Stimulated activated naive CD8-positive, alpha-beta T cell treated with anti-CD3 and anti-CD28 coated beads, Interleukin-15, amount 100 ng/mL, for 72 hours (primary cell): ENCODE measurements around the gene SLC37A2.

Experiments used
- ATAC-seq: fragments of 150-1000 bp; cut with Tn5 transposase; 2 replicates; pipeline ENCODE4 v1.10.0; 2021; ENCODE audit warnings: mild to moderate bottlenecking, moderate library complexity
- DNase-seq, 2 donors: peaks; one replicate each; pipeline ENCODE4 v3.0.0; 2021 to 2022
- H3K27ac Mint-ChIP-seq, 2 donors: one replicate each; pipeline ENCODE4 v1.8.0; 2022; ENCODE audit warnings: mild to moderate bottlenecking in 2 of 2, mixed read lengths in 2 of 2, moderate library complexity in 2 of 2
- H3K27me3 Mint-ChIP-seq: one replicate; pipeline ENCODE4 v1.8.0; 2022; ENCODE audit warnings: mixed read lengths
- H3K4me1 Mint-ChIP-seq: one replicate; pipeline ENCODE4 v1.8.0; 2022; ENCODE audit warnings: mild to moderate bottlenecking, mixed read lengths
- H3K4me3 Mint-ChIP-seq, 2 donors: one replicate each; pipeline ENCODE4 v1.8.0; 2022; ENCODE audit warnings: mild to moderate bottlenecking in 2 of 2, mixed read lengths in 2 of 2, moderate library complexity in 1 of 2
- H3K9me3 Mint-ChIP-seq, 2 donors: one replicate each; pipeline ENCODE4 v1.8.0; 2022; ENCODE audit warnings: mixed read lengths in 2 of 2

The SLC37A2 gene

DNA sequence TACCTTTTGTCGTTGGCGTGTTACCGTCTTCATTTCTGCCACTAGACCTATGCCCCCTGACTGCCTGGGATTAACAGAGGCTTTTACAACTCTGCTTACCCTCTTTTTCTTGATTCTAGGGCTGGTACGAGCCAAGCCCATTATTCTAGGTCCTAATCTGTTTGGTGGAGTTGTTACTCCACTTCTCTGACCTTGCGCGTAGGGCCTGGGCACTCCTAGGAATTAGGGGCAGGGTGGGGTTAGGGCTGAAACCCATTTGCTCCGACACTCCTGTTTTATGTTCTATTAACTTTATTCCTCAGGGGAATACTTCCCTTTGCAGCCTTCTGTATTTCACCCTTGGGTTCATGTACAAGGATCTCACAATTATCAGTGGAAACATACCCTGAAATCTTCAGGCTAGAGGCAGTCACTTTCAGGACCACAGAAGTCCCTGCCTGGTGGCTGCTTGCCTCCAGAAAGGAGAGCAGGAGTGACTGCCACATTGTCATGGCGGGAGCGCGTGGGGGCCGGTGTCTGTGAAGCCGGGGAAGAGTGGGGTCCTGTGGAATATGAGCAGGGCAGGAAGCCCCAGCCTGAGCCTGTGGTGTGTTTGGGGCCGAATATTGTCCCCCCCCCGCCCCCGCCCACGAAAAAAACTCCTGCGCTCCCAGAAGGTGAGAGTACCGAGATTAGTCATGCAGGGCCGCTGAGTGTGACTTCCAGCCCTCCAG is 731 bp upstream of the SLC37A2 start:
- H3K4me3 Mint-ChIP-seq: peak overlapping the region; percentile 80 to 85
- H3K4me1 Mint-ChIP-seq: peaks cover 24% of the 10 kb centered on the region
- no peak for DNase-seq
- ATAC-seq: peak; percentile 24
- H3K27me3 Mint-ChIP-seq: peaks cover 66% of the 10 kb centered on the region
- no peaks in the 10 kb centered on the region for H3K9me3 Mint-ChIP-seq
- peak overlapping the region in 1 of 2 donors; percentile 61 for H3K27ac Mint-ChIP-seq

DNA sequence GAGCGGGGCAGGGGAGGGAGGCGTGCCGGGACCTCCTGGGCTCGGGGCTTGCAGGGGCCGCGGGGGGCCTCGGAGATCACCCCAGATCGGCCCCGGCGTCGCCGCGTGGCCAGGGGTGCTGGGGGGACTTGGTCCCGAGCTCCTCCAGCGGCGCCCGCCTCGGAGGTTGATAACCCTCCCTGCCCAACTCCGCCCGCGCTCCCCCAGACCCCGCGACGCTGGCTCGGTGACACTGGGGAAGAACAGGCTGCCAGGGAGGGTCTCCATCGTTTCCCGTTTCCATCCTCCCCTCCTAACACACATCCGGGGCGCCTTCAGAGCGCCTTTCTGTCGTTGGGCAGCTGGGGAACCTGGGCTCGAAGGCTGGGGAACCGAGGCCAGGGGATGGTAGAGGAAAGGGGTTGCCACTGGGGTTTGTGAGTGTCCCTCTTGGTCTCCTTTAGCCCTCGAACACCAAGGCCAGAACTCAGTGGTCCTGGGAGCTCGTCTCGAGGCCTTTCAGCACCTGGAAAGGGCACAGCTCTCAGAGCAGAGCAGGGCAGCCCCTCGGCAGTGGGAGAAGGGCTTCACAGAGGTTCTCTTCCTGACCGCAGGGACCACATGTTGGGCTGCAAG is 431 bp downstream of the SLC37A2 start:
- Mint-ChIP-seq H3K27me3 (peaks cover 75% of the 10 kb centered on the region), H3K9me3 (no peaks in the 10 kb centered on the region), H3K4me3 (peak overlapping the region; percentile 64 to 85), H3K27ac (peak overlapping the region in 1 of 2 donors; percentile 19), H3K4me1 (peaks cover 24% of the 10 kb centered on the region)
- DNase-seq: peak in 1 of 2 donors; percentile 15
- no peak for ATAC-seq

DNA sequence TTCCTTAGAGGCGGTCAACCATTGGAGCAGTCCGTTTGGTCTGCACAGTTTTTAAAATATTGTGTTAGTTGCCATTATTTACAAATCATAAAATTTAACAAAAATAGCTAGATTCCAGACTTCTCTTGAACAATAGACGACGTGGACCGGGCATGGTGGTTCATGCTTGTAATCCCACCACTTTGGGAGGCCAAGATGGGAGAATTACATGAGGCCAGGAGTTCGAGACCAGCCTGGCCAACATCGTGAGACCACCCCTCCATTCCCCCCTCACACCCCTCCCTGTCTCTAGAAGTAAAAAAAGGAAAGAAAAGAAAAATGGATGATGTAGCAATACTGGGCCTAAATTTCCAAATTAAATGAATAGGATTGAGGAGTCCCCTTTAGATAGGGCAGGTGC is 965 bp downstream of the SLC37A2 start:
- Mint-ChIP-seq H3K4me1 (peaks cover 24% of the 10 kb centered on the region), H3K9me3 (no peaks in the 10 kb centered on the region), H3K27ac (no peak overlapping the region), H3K4me3 (peak overlapping the region in 1 of 2 donors; percentile 76), H3K27me3 (peaks cover 76% of the 10 kb centered on the region)
- DNase-seq (no peak), ATAC-seq (no peak)

DNA sequence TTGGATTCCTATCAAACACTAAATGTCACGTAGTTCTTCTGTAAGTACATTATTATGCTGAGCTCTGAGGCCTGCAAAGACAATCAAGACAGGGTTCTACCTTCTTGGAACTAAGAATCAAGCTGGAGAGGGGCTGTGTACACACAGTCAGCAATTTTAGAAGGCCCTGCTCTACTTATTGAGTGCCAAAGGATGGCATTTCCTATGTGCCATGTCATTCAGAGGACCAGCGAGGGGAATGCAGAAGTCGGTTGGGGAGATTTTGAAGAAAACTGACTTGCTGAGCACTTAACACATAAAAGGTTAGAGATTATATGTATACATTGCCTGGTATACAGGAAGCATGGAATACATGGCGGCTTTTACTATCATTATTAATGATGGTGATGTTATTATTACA is 5.3 kb downstream of the SLC37A2 start:
- peaks cover 64% of the 10 kb centered on the region for H3K27me3 Mint-ChIP-seq
- H3K4me1 Mint-ChIP-seq: peaks cover 32% of the 10 kb centered on the region

DNA sequence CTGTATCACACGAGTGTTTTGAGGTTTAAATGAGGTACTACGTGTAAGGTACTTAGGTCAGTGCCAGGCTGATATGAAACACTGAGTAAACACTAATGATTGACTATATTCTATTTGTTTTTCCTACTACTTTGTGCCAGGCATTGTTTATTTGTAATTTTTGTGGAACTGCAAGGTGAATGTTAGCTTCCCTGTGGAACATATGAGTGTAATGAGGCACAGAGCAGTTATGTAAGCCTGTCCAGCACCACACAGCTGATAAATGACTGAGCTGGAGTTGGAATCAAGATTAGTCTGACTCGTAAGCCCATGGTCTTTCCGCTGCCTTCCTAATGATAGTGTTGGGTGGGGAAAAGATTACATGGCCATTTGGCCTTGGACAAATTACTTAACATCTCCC is 5.9 kb downstream of the SLC37A2 start:
- H3K4me3 Mint-ChIP-seq: no peak overlapping the region
- H3K4me1 Mint-ChIP-seq: peaks cover 29% of the 10 kb centered on the region

More for the DNA sequence above, 5.3 kb downstream of the SLC37A2 start:
- H3K9me3 Mint-ChIP-seq: no peaks in the 10 kb centered on the region
- ATAC-seq: no peak
- H3K4me3 Mint-ChIP-seq: no peak overlapping the region
- DNase-seq: no peak
- H3K27ac Mint-ChIP-seq: no peak overlapping the region

DNA sequence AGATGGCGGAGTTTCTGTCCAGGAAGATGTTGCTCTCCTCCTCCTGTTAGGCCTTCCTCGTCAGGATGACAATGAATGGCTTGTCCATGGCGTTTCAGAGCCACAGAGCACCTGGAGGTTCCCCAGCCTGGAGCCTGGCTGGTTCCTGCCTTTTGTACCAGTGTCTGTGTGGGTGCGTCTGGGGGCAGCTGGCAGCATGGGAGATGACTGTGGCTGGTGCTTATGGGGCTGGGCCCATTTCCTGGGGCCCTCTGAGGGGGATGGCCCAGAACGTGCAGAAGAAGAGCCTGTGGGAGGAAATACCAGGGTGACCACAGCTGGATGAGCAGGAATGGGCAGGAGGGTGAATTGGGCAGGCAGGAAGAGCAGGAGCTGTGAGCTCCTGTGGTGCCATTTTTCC is 6.7 kb downstream of the SLC37A2 start:
- Mint-ChIP-seq H3K27me3 (peaks cover 58% of the 10 kb centered on the region), H3K4me1 (peaks cover 29% of the 10 kb centered on the region), H3K9me3 (no peaks in the 10 kb centered on the region), H3K4me3 (peak overlapping the region in 1 of 2 donors; percentile 8), H3K27ac (no peak overlapping the region)
- no peak for ATAC-seq
- no peak for DNase-seq

More for the DNA sequence above, 5.9 kb downstream of the SLC37A2 start:
- no peak for ATAC-seq
- Mint-ChIP-seq H3K27me3 (peaks cover 61% of the 10 kb centered on the region), H3K27ac (no peak overlapping the region), H3K9me3 (no peaks in the 10 kb centered on the region)
- DNase-seq: no peak

DNA sequence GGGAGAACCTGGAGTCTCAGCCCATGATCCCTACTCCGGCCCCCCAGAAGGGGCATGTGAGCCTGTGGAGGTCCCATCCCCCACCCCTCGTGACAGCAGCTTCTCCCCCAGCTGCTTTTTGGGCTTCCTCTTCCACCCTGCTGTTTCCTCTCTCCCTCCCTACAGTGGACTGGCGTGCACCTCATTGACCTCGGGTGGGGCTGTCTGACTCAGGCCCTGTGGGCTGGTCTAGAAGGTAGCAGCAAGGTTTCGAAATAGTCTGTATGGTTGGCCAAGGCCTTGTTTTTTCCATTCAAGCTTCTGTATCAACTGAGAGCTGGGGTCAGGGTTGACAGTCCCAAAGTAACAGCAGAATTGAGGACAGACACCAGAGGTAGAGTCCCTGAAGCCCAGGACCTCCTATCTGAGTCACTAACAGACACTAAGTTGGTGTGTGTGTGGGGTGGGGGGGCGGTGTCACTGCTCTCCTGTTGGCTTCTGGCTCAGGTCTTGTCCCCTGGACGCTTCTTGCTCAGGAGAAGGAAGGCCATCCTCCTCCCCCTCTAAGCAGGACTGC is 7.7 kb downstream of the SLC37A2 start:
- peak overlapping the region in 1 of 2 donors; percentile 15 for H3K4me3 Mint-ChIP-seq
- peaks cover 29% of the 10 kb centered on the region for H3K4me1 Mint-ChIP-seq
- DNase-seq: peak in 1 of 2 donors; percentile 27
- H3K9me3 Mint-ChIP-seq: no peaks in the 10 kb centered on the region
- H3K27me3 Mint-ChIP-seq: peaks cover 49% of the 10 kb centered on the region
- peak; percentile 83 for ATAC-seq
- peak overlapping the region in 1 of 2 donors; percentile 34 for H3K27ac Mint-ChIP-seq

DNA sequence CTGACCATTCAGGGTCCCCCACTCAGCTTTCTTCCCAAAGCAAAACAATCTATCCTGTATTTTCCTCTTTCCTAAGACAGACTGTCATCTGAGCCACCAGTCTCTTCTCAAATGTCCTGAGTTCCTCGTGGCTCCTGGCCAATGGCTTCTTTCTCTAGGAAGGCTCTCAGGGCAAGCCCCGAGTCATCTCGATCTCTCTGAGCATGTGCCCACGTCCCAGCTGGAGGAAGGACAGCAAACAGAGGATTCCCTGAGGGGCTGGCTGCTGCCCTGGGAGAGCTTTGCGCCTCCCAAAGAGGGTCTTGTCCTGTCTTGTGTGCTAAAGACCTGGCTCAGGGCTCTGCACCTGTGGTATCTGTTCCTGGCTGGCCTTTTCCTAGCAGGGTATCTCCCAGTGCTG is 8.3 kb downstream of the SLC37A2 start:
- Mint-ChIP-seq H3K9me3 (no peaks in the 10 kb centered on the region), H3K27me3 (peaks cover 42% of the 10 kb centered on the region), H3K4me3 (no peak overlapping the region), H3K27ac (peak overlapping the region in 1 of 2 donors; percentile 34), H3K4me1 (peaks cover 29% of the 10 kb centered on the region)
- DNase-seq (no peak), ATAC-seq (no peak)

DNA sequence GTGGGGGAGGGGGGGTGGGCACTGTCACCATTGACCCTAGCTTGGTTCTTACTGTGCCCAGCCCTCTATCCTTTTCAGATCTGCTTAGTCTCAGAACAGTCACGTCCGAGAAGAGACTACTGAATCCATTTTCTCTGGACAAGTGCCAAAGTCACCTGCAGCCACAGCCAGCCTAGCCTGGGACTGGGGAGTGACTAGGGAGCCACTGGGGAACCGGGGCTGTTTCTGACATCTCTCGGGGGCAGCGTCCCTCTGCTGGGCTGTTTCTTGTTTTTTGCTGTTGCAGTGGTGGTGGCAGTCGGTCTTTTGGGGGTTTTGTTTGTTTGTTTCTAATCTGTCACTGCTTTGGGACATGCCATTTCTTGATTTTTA is 8.7 kb downstream of the SLC37A2 start:
- no peak for DNase-seq
- no peak overlapping the region for H3K27ac Mint-ChIP-seq
- H3K4me3 Mint-ChIP-seq: no peak overlapping the region
- ATAC-seq: no peak
- peaks cover 39% of the 10 kb centered on the region for H3K27me3 Mint-ChIP-seq
- peaks cover 29% of the 10 kb centered on the region for H3K4me1 Mint-ChIP-seq
- H3K9me3 Mint-ChIP-seq: no peaks in the 10 kb centered on the region

DNA sequence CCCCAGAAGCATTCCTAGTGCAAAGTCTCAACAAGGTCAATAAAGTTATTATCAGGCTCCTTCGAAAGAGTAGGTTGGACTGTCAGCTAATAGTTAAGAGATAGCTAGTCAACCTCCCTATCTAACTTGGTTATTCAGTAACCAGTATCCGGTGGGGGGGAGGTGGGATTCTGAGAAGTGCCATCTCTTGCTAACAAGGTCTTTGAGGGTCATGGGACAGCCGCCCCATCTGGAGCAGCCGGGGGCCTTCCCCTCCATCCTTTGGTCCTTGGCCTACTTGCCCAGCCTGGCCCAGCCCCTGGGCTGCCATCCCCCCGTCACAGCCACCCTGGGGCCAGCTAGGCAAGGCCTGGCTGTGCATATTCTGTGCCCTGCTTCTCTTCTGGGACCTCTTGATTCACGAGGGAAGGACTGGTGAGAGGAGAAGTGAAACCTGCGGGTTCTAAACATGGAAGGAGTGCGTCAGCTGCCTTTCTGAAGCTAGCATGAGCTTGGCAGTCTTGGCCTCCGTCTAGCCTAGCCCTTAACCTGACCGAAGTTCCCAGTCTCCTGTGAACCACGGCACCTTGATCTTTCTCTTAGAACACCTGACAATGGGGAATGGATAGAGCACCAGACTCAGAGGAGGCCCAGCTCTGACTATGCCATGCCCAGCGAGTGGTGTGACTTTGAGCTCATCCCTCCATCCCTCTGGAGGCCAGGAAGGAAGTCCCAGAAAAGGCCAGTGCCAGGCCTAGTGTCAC is 9.3 kb downstream of the SLC37A2 start:
- Mint-ChIP-seq H3K4me1 (peaks cover 29% of the 10 kb centered on the region), H3K9me3 (no peaks in the 10 kb centered on the region), H3K27ac (no peak overlapping the region), H3K4me3 (no peak overlapping the region), H3K27me3 (peaks cover 39% of the 10 kb centered on the region)
- DNase-seq (no peak), ATAC-seq (no peak)

DNA sequence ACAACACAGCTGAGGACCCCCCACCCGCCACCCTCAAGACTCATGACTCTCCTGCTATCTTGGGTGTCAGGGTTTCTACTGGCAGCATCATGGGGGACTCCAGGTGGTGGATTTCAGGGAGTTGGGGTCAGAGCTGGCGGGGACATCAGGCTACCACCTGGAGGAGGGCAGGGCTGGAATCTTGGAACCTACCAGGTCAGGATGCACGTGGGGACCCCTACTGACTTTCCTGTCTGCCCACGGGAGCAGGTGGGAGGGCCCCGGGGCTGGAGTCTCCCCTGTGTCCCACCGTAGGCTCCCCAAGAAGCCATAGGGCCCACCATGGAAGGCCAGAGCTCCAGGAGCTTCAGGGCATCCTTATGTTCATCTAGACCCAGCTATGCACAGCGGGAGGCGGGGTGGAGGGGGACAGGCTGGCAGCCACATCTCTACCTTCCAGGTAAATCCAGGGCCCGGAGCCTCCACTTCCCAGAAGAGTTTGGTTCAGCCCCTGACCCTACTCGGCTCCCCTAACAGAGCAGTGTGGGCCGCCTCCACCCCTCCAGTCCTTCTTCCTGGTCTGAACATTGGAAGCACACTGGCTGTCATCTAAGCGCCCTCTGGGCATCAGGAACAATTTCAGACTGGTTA is 10.0 kb downstream of the SLC37A2 start:
- DNase-seq (no peak), ATAC-seq (no peak)
- H3K27ac Mint-ChIP-seq: no peak overlapping the region
- peaks cover 29% of the 10 kb centered on the region for H3K4me1 Mint-ChIP-seq
- H3K27me3 Mint-ChIP-seq: peaks cover 35% of the 10 kb centered on the region
- no peaks in the 10 kb centered on the region for H3K9me3 Mint-ChIP-seq
- no peak overlapping the region for H3K4me3 Mint-ChIP-seq

DNA sequence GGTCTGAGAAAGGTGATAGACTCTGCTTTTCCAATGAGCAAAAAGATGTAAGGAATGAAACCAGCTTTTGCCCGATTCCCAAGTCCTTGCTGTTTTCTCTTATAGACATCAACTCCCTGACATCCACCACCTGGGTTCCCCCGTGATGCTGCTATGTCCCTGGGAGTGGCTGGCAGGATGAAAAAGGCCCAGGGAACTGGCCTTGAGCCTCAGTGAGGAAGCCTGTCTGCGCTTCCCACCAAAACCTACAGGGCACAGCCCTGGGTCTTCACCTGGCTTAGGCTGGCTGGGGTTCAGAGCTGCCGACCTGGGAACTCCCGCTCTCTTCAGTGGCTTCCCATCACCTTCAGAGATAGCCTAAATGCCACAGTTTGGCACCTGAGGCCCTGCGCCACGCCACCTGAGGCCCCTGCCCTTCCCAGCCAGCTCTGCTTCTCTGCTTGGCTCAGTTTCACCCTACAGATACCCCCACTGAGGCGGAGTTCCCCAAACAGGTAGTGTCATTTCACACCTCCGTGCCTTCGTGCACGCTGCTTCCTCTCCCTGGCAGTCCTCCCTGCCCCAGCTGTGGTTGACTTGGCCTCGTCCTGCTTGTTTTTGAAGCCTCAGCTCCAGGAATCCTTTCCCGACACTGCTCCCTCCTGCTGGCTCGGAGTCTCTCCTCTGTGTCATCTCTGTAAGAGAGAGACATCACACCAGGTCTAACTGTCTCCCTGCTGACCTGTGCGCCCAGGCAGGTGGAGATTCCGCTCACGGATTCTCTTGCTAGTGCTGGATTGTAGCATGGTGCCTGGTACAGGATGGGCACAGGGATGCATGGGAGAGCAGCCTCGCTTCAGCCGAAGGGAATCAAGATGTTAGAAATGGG is 10.7 kb downstream of the SLC37A2 start:
- H3K4me1 Mint-ChIP-seq: peaks cover 29% of the 10 kb centered on the region
- DNase-seq (no peak), ATAC-seq (no peak)
- H3K27ac Mint-ChIP-seq: peak overlapping the region in 1 of 2 donors; percentile 87
- H3K9me3 Mint-ChIP-seq: no peaks in the 10 kb centered on the region
- H3K27me3 Mint-ChIP-seq: peaks cover 30% of the 10 kb centered on the region
- no peak overlapping the region for H3K4me3 Mint-ChIP-seq

DNA sequence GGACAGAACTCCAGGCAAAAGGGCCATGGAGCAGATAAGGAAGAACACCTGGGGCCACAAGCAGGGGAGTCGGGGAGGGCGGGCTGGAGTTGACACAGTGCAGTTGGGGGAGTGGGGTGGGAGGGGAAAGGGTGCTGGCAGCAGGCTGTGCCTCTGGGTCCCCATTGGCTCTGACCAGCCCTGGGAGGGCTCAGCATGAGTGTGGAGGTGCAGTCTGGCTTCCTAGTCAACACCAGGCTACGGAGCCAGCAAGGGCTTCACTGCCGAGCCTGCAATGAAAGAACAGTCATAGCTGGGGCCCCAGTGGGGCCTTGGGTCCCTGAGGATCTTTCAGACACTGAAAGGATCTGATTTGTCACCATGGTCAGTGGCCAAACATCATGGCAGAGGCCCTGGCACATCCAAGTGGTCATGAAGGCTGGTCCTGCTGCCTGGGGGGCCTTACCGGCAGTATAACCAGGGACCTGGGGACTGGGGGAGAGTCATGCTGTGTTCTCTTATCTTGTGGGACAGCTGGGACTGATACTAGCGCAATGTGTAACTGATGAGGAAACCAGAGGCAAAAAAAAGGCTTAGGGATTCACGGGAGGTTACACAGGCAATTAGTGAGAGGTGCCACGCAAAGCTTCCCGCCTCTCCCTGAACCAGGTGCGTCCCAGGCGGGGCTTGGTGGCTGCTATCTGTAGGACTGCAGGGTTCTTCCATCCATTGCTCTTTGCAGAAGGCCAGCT is 11.6 kb downstream of the SLC37A2 start:
- DNase-seq (no peak), ATAC-seq (no peak)
- peaks cover 26% of the 10 kb centered on the region for H3K27me3 Mint-ChIP-seq
- peaks cover 27% of the 10 kb centered on the region for H3K4me1 Mint-ChIP-seq
- H3K4me3 Mint-ChIP-seq: no peak overlapping the region
- no peaks in the 10 kb centered on the region for H3K9me3 Mint-ChIP-seq
- H3K27ac Mint-ChIP-seq: peak overlapping the region in 1 of 2 donors; percentile 87

DNA sequence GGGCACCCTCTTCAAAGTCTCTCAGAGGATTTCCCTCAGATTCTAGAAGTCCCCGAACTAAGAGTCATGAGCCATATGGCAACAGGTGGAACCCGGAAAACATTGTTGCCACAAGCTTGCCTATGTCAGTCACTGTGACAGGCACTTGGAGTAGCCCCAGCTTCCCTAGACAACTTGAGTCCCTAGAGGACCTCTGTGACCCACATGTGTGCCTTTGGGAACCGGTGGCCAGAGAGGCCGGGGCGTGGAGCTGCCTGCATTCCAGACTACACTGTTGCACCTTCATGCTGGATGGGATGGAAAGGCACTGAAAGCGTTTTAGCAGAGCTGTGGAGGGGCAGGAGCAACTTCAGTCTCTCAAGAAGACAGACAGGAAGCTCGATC is 12.1 kb downstream of the SLC37A2 start:
- Mint-ChIP-seq H3K27ac (peak overlapping the region in 1 of 2 donors; percentile 74), H3K9me3 (no peaks in the 10 kb centered on the region), H3K4me3 (no peak overlapping the region), H3K4me1 (peaks cover 21% of the 10 kb centered on the region), H3K27me3 (peaks cover 20% of the 10 kb centered on the region)
- no peak for DNase-seq
- no peak for ATAC-seq
